PC-9 (cell line): ENCODE measurements around the gene TMEM59L. TPM values are rescaled to one million over a fixed set of nuclear protein-coding genes. Genes with fewer than 3 reads are reported as not detected.

Source experiments
- BruUV-seq: library from RNA; stranded (reverse); fragments of 400-500 nt; replicated peaks from 2 replicates; lab custom pipeline; 2021; lab: Mats Ljungman, UMichigan
- CTCF ChIA-PET: fragments of 300-600 bp; sonication (Branson Sonifier 250); formaldehyde crosslinking; loops from one replicate; lab custom pipeline; 2022; ENCODE audit warnings: antibody characterized with exemption; lab: Charles Lee
- POLR2A ChIA-PET: fragments of 300-600 bp; sonication (Branson Sonifier 250); formaldehyde crosslinking; loops from one replicate; lab custom pipeline; 2022; ENCODE audit warnings: antibody characterized with exemption; ENCODE audit not compliant: unreplicated experiment; lab: Charles Lee
- DNase-seq, 2 experiments: peaks; one replicate each; pipeline versions ENCODE4 v3.0.0 to v3.0.0-alpha.2; 2015 to 2022; ENCODE audit warnings: mixed read lengths in 1 of 2
- H2AFZ ChIP-seq: fragments of 200-600 bp; sonication (generic); 2 replicates; pipeline ENCODE4 v1.8.1; 2017; ENCODE audit warnings: antibody characterized with exemption
- H3F3A ChIP-seq: fragments of 200-600 bp; sonication (generic); 2 replicates; pipeline ENCODE4 v1.8.1; 2017; ENCODE audit warnings: antibody characterized with exemption, mild to moderate bottlenecking, low read depth; ENCODE audit not compliant: insufficient read depth
- H3K27ac ChIP-seq: fragments of 200-600 bp; sonication (generic); 2 replicates; pipeline ENCODE4 v1.6.1; 2016; ENCODE audit warnings: mixed run types
- H3K27me3 ChIP-seq: fragments of 200-600 bp; sonication (generic); 2 replicates; pipeline ENCODE4 v1.6.1; 2016; ENCODE audit warnings: low read depth, mixed run types; ENCODE audit not compliant: insufficient read depth
- H3K36me3 ChIP-seq: fragments of 200-600 bp; sonication (generic); 2 replicates; pipeline ENCODE4 v1.6.1; 2016; ENCODE audit warnings: low read depth, mixed run types
- H3K4me1 ChIP-seq: fragments of 200-600 bp; sonication (generic); replicated peaks from 2 replicates; pipeline ENCODE4 v1.6.1; 2016; ENCODE audit warnings: mixed run types; ENCODE audit not compliant: insufficient read depth
- H3K4me2 ChIP-seq: fragments of 200-600 bp; sonication (generic); 2 replicates; pipeline ENCODE4 v1.6.1; 2017; ENCODE audit warnings: mixed run types
- H3K4me3 ChIP-seq: fragments of 200-600 bp; sonication (generic); 2 replicates; pipeline ENCODE4 v1.6.1; 2016; ENCODE audit warnings: mixed run types
- H3K79me2 ChIP-seq: fragments of 200-600 bp; sonication (generic); 2 replicates; pipeline ENCODE4 v1.6.1; 2017; ENCODE audit warnings: low read depth, mixed run types
- H3K9me2 ChIP-seq: fragments of 200-600 bp; sonication (generic); 2 replicates; pipeline ENCODE4 v1.8.1; 2017; ENCODE audit warnings: mild to moderate bottlenecking; ENCODE audit not compliant: insufficient read depth
- H3K9me3 ChIP-seq: fragments of 200-600 bp; sonication (generic); 2 replicates; pipeline ENCODE4 v1.8.1; 2016; ENCODE audit warnings: low read depth; ENCODE audit not compliant: insufficient read depth
- H4K20me1 ChIP-seq: fragments of 200-600 bp; sonication (generic); 2 replicates; pipeline ENCODE4 v1.8.1; 2017; ENCODE audit not compliant: insufficient read depth
- EZH2 ChIP-seq: fragments of 200-600 bp; sonication (generic); IDR thresholded peaks from 2 replicates; pipeline ENCODE4 v1.8.0; 2017; ENCODE audit warnings: antibody characterized with exemption, low read depth
- intact Hi-C: fragments of 100-400 bp; cut with micrococcal nuclease; formaldehyde crosslinking; loops from one replicate; pipeline ENCODE4 v1.10.0; 2022; ENCODE audit not compliant: unreplicated experiment
- total RNA-seq: library from RNA; stranded (reverse); gene quantifications from 2 replicates; pipeline ENCODE4 v1.2.3, GENCODE V29; 2021
- TF ChIP-seq, protein P1 (sequence below): fragments of 200-600 bp; sonication (generic); conservative IDR thresholded peaks from 2 replicates; pipeline ENCODE4 v1.6.1; 2017; ENCODE audit warnings: mixed run types, antibody characterized with exemption, mild to moderate bottlenecking, moderate library complexity

The TMEM59L gene
- total RNA-seq, 1 experiment from 2014 or later = 0.65 TPM

GRCh38 chr19:18665771-18666202, 53.1 kb downstream of the TMEM59L start:
- Histone ChIP-seq H3K79me2 (no peaks in the 10 kb centered on the region), H3K36me3 (no peaks in the 10 kb centered on the region), H3K27me3 (no peaks in the 10 kb centered on the region), H2AFZ (no peak overlapping the region), H3F3A (no peaks in the 10 kb centered on the region; the same call in 1 of the 2 replicates), H3K4me1 (no peaks in the 10 kb centered on the region), H3K27ac (no peak overlapping the region), H3K9me3 (no peaks in the 10 kb centered on the region), H4K20me1 (peaks cover 22% of the 10 kb centered on the region), H3K4me2 (no peak overlapping the region), H3K4me3 (no peak overlapping the region), H3K9me2 (no peaks in the 10 kb centered on the region)
- no TSS peak for BruUV-seq
- intact Hi-C loops = no loop called here
- no peak for TF ChIP-seq EZH2
- TF ChIP-seq, protein P1, sequence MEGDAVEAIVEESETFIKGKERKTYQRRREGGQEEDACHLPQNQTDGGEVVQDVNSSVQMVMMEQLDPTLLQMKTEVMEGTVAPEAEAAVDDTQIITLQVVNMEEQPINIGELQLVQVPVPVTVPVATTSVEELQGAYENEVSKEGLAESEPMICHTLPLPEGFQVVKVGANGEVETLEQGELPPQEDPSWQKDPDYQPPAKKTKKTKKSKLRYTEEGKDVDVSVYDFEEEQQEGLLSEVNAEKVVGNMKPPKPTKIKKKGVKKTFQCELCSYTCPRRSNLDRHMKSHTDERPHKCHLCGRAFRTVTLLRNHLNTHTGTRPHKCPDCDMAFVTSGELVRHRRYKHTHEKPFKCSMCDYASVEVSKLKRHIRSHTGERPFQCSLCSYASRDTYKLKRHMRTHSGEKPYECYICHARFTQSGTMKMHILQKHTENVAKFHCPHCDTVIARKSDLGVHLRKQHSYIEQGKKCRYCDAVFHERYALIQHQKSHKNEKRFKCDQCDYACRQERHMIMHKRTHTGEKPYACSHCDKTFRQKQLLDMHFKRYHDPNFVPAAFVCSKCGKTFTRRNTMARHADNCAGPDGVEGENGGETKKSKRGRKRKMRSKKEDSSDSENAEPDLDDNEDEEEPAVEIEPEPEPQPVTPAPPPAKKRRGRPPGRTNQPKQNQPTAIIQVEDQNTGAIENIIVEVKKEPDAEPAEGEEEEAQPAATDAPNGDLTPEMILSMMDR = no peak
- DNase-seq = peak in 1 of 2 experiments; percentile 2
- CTCF ChIA-PET = no interaction called here
- POLR2A ChIA-PET = no interaction called here

GRCh38 chr19:18666317-18666716, 53.6 kb downstream of the TMEM59L start:
- peak in 1 of 2 experiments; percentile 19 for DNase-seq
- no peak overlapping the region for H2AFZ ChIP-seq
- H3K27ac ChIP-seq = no peak overlapping the region
- no peak for TF ChIP-seq EZH2
- TF ChIP-seq, protein P1 = no peak
- H3K9me2 ChIP-seq = no peaks in the 10 kb centered on the region
- intact Hi-C loops = no loop called here
- no peaks in the 10 kb centered on the region for H3K27me3 ChIP-seq
- H3K9me3 ChIP-seq = no peaks in the 10 kb centered on the region
- no peaks in the 10 kb centered on the region for H3K36me3 ChIP-seq
- H3K79me2 ChIP-seq = no peaks in the 10 kb centered on the region
- BruUV-seq = no TSS peak
- ChIA-PET CTCF (no interaction called here), POLR2A (no interaction called here)
- H3K4me2 ChIP-seq = no peak overlapping the region
- no peak overlapping the region for H3K4me3 ChIP-seq
- peaks cover 1% of the 10 kb centered on the region for H3F3A ChIP-seq
- H4K20me1 ChIP-seq = peaks cover 18% of the 10 kb centered on the region; the same call in 1 of the 2 replicates
- no peaks in the 10 kb centered on the region for H3K4me1 ChIP-seq

DNA sequence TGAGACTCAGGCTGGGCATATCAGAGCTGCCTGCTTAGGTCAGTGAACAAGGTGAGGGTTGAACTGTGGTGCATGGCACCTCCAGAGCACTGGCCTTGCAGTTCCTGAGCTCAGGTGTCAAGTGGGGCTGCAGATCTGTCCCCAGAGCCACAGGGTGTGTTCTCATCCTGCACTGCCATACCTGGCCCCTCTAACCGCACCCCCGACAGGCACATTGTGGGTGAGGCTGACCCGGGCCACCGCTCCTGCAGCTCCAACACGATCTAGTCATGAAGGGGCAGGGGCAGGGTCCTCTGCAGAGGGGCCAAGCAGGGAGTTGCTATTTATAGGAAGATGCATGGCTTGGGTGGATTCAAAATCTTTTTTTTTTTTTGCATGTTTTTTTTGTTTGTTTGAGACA, 54.1 kb downstream of the TMEM59L start:
- intact Hi-C loops = no loop called here
- 0 out of 2 replicates have a peak, but pooled peaks cover 13% of the 10 kb centered on the region for H4K20me1 ChIP-seq
- CTCF ChIA-PET = no interaction called here
- H3K79me2 ChIP-seq = no peaks in the 10 kb centered on the region
- POLR2A ChIA-PET = no interaction called here
- H3K4me3 ChIP-seq = no peak overlapping the region
- H3K4me1 ChIP-seq = no peaks in the 10 kb centered on the region
- no peaks in the 10 kb centered on the region for H3K36me3 ChIP-seq
- TF ChIP-seq, protein P1 = no peak
- TF ChIP-seq EZH2 = no peak
- no peak overlapping the region for H2AFZ ChIP-seq
- no peak overlapping the region for H3K4me2 ChIP-seq
- DNase-seq = peak in 1 of 2 experiments; percentile 20
- H3K9me3 ChIP-seq = no peaks in the 10 kb centered on the region
- peaks cover 3% of the 10 kb centered on the region for H3F3A ChIP-seq
- H3K27ac ChIP-seq = no peak overlapping the region
- H3K9me2 ChIP-seq = no peaks in the 10 kb centered on the region
- H3K27me3 ChIP-seq = no peaks in the 10 kb centered on the region
- BruUV-seq = no TSS peak
